Measurements from ENCODE around the gene RAB30. TPM values are rescaled to one million over a fixed set of nuclear protein-coding genes. Genes with fewer than 3 reads are reported as not detected.

Gene RAB30
- total RNA-seq, 1 donor from 2014 or later, result 12.3 TPM

DNA sequence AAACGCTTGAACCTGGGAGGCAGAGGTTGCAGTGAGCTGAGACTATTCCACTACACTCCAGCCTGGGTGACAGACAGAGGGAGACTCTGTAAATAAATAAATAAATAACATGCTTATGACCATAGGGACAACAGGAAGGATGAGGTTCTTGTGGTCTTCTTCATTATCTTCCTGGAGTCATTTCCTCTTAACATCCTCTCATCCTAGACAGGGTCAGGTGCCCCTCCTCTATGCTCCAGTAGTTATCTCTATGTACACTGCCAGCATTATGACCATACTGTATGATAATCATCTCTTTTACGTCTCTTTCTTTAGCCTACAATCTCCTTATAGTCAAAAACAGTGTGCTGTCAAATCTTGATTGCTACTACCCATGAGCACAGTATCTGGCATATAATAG, 17.7 kb downstream of the RAB30 start:
- no peak for TF ChIP-seq EZH2phosphoT487 (IDR thresholded peaks at IDR 0.05)
- TF ChIP-seq, protein P1, sequence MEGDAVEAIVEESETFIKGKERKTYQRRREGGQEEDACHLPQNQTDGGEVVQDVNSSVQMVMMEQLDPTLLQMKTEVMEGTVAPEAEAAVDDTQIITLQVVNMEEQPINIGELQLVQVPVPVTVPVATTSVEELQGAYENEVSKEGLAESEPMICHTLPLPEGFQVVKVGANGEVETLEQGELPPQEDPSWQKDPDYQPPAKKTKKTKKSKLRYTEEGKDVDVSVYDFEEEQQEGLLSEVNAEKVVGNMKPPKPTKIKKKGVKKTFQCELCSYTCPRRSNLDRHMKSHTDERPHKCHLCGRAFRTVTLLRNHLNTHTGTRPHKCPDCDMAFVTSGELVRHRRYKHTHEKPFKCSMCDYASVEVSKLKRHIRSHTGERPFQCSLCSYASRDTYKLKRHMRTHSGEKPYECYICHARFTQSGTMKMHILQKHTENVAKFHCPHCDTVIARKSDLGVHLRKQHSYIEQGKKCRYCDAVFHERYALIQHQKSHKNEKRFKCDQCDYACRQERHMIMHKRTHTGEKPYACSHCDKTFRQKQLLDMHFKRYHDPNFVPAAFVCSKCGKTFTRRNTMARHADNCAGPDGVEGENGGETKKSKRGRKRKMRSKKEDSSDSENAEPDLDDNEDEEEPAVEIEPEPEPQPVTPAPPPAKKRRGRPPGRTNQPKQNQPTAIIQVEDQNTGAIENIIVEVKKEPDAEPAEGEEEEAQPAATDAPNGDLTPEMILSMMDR (IDR thresholded peaks at IDR 0.05), result no peak
- TF ChIP-seq EZH2 (IDR thresholded peaks at IDR 0.05), result no peak
- Mint-ChIP-seq H3K36me3 (no peaks in the 10 kb centered on the region), H3K4me1 (peaks cover 8% of the 10 kb centered on the region), H3K27me3 (ENCODE audit: insufficient read depth, low read depth) (peaks cover 5% of the 10 kb centered on the region), H3K27ac (no peak overlapping the region), H3K4me3 (no peak overlapping the region), H3K9me3 (no peaks in the 10 kb centered on the region)
- Histone ChIP-seq H3K27ac (no peak overlapping the region), H3K27me3 (no peaks in the 10 kb centered on the region), H3K9ac (no peak overlapping the region), H3F3A (ENCODE audit: low read depth) (no peaks in the 10 kb centered on the region), H3K4me1 (peaks cover 6% of the 10 kb centered on the region), H4K20me1 (ENCODE audit: low read depth) (no peaks in the 10 kb centered on the region), H3K36me3 (no peaks in the 10 kb centered on the region), H3K4me2 (no peak overlapping the region), H3K79me2 (ENCODE audit: low read depth) (no peaks in the 10 kb centered on the region), H2AFZ (replicated peaks) (no peak overlapping the region), H3K9me3 (ENCODE audit: low read depth) (no peaks in the 10 kb centered on the region), H3K4me3 (no peak overlapping the region)
- no peak for DNase-seq (ENCODE audit: low spot score)

DNA sequence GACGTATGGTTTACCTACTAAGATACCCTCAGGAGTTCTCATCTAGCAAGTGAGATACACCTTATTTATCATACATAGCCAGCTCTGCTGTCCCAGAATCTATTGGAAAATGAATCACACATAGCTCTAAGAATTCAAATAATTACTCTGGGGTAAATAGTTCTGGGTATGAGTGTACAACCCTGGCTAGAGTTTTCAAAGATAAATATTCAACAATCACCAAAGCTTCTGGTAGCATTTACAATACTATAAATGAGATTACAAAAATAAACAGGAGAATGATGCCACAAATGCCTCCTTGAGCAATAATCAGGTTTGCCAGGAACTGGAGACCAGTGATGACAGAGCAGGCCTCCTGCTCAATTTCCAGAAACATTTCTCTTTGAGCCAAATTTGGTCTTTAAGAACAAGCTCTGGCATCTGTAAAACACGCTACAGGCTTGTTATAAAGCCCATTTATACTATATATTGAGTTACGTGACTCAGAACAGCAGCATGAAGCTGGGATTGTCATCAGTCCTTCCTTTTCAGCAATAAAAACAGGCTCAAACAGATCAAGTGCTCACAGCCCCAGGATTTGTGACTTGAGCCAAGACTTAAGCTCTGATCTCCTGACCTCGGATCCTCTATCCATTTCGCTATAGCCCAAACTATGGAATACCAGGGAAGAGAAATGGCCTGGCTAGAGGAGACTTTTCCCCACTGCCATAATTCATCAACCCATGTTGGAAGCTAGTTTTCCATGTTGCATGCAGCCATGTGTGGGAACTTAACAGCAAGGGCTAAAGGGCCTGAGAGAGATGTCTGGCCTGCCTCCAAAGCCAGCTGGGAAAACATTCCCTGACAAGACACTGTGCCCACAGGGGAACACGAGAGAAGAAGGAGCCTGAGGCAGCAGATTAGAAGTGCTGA, 19.7 kb downstream of the RAB30 start:
- Histone ChIP-seq H3K9ac (no peak overlapping the region), H3K4me2 (no peak overlapping the region), H4K20me1 (ENCODE audit: low read depth) (no peaks in the 10 kb centered on the region), H3K9me3 (ENCODE audit: low read depth) (no peaks in the 10 kb centered on the region), H3K27ac (no peak overlapping the region), H3K79me2 (ENCODE audit: low read depth) (no peaks in the 10 kb centered on the region), H3K4me3 (no peak overlapping the region), H2AFZ (replicated peaks) (no peak overlapping the region), H3K36me3 (no peaks in the 10 kb centered on the region), H3K27me3 (no peaks in the 10 kb centered on the region), H3F3A (ENCODE audit: low read depth) (peaks cover 7% of the 10 kb centered on the region), H3K4me1 (peaks cover 4% of the 10 kb centered on the region)
- peaks cover 24% of the 10 kb centered on the region for H3K4me1 Mint-ChIP-seq
- no peaks in the 10 kb centered on the region for H3K36me3 Mint-ChIP-seq
- TF ChIP-seq EZH2phosphoT487 (IDR thresholded peaks at IDR 0.05) (no peak), EZH2 (IDR thresholded peaks at IDR 0.05) (no peak)
- TF ChIP-seq, protein P1 (IDR thresholded peaks at IDR 0.05), result no peak
- DNase-seq (ENCODE audit: low spot score), result no peak
- no peak overlapping the region for H3K4me3 Mint-ChIP-seq
- H3K27me3 Mint-ChIP-seq (ENCODE audit: insufficient read depth, low read depth), result peaks cover 5% of the 10 kb centered on the region
- H3K27ac Mint-ChIP-seq, result no peak overlapping the region
- no peaks in the 10 kb centered on the region for H3K9me3 Mint-ChIP-seq

DNA sequence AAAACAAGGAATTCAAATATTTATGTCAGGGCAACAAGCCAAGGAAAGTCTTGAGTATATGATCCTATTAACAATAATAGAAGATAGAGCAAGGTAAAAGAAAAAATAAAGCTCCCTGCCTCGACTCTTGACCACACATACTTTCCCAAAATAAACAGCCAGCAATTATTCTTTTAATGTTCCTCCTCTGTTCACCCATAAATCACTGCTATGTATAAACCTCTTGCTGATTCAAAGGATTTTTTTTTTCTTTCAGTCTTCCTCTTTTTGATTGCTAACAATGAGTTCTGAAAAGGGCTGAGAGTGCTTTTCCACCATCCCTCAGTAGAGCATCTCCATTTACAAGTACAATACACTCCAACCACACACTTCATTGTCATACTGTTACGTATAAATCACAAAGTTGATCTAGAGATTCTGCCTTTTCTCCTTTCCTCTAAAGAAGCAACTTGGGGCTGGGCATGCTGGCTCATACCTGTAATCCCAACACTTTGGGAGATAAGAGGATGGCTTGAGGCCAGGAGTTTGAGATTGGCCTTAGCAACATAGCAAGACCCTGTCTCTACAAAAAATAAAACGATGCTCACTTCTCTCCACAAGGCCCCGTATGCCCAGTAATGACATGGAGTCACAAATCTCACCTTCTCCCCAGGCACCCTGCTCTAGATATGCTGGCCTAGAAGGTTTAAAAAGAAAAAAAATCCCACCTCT, 24.0 kb downstream of the RAB30 start:
- Mint-ChIP-seq H3K27ac (no peak overlapping the region), H3K4me3 (no peak overlapping the region), H3K27me3 (ENCODE audit: insufficient read depth, low read depth) (no peaks in the 10 kb centered on the region), H3K36me3 (no peaks in the 10 kb centered on the region), H3K9me3 (no peaks in the 10 kb centered on the region), H3K4me1 (peaks cover 27% of the 10 kb centered on the region)
- H3K4me3 ChIP-seq, result no peak overlapping the region
- H3K9me3 ChIP-seq (ENCODE audit: low read depth), result no peaks in the 10 kb centered on the region
- H3K79me2 ChIP-seq (ENCODE audit: low read depth), result no peaks in the 10 kb centered on the region
- peaks cover 7% of the 10 kb centered on the region for H3F3A ChIP-seq (ENCODE audit: low read depth)
- no peak overlapping the region for H3K4me2 ChIP-seq
- peaks cover 9% of the 10 kb centered on the region for H3K4me1 ChIP-seq
- H3K9ac ChIP-seq, result no peak overlapping the region
- H2AFZ ChIP-seq (replicated peaks), result no peak overlapping the region
- H3K27me3 ChIP-seq, result no peaks in the 10 kb centered on the region
- H3K27ac ChIP-seq, result no peak overlapping the region
- no peaks in the 10 kb centered on the region for H4K20me1 ChIP-seq (ENCODE audit: low read depth)
- TF ChIP-seq, protein P1 (IDR thresholded peaks at IDR 0.05), result no peak
- TF ChIP-seq EZH2 (IDR thresholded peaks at IDR 0.05) (no peak), EZH2phosphoT487 (IDR thresholded peaks at IDR 0.05) (no peak)
- H3K36me3 ChIP-seq, result no peaks in the 10 kb centered on the region
- DNase-seq (ENCODE audit: low spot score), result no peak

Measured in neural progenitor cell (in vitro differentiated cells).